ENCODE data around the gene UFC1.

UFC1 gene

DNA sequence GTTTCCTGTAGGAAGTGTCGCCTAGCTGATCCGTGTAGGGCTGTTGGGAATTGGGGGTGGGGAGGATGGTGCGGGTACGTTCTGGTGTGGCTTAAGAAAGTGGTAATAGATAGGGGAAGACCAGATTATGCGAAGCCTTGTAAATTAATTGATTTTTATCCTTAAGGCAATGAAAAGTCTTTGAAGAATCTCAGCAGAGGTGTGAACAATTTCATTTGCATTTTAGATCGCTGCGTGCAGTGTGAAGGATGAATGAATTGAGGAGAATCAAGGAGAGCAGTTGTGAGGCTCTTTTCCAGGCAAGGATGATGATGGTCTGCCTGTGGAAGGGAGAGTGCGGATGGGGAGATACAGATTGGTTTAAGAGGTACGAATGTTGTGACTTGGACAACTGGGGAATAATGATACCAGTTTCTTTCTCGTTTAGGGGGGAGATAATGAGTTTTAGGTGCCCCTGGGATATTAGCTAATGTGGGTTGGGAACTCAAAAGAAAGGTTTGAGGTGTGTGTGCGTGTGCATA, 20.5 kb upstream of the UFC1 start:
- no peak for DNase-seq (ENCODE audit: low read depth in 1 of 2, low spot score in 1 of 2)

GRCh38 chr1:161137881-161138280, 15.9 kb upstream of the UFC1 start:
- no peak for DNase-seq (ENCODE audit: low read depth in 1 of 2, low spot score in 1 of 2)

- no peak for DNase-seq (ENCODE audit: low read depth in 1 of 2, low spot score in 1 of 2)
Measured at GRCh38 chr1:161138431-161138830, 15.3 kb upstream of the UFC1 start.

DNA sequence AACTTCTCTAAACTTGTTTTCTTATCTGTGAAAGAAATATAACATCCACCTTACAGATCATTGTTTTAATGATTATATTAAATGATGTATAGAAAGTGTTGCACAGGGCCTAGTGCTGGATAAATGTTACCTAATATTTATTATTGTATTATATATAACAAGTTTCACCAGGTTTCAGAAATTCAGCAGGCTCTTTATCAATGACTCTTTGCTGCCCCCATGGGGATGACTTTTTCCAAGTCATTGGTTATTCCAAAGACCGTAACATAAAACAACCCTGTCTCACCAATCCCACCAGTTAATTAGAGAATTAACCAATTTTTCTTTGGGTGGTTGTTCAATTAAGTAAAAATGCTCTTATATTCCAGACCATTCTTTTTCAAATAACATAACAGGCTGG, 14.0 kb upstream of the UFC1 start:
- DNase-seq (ENCODE audit: low read depth in 1 of 2, low spot score in 1 of 2) = peak in 1 of 2 donors; percentile 32

GRCh38 chr1:161140755-161141400, 12.9 kb upstream of the UFC1 start:
- no peak for DNase-seq (ENCODE audit: low read depth in 1 of 2, low spot score in 1 of 2)

- no peak for DNase-seq (ENCODE audit: low read depth in 1 of 2, low spot score in 1 of 2)
Measured at GRCh38 chr1:161145832-161146231, 7.9 kb upstream of the UFC1 start.

GRCh38 chr1:161153176-161153575, 602 bp upstream of the UFC1 start:
- DNase-seq (ENCODE audit: low read depth in 1 of 2, low spot score in 1 of 2) = no peak

DNA sequence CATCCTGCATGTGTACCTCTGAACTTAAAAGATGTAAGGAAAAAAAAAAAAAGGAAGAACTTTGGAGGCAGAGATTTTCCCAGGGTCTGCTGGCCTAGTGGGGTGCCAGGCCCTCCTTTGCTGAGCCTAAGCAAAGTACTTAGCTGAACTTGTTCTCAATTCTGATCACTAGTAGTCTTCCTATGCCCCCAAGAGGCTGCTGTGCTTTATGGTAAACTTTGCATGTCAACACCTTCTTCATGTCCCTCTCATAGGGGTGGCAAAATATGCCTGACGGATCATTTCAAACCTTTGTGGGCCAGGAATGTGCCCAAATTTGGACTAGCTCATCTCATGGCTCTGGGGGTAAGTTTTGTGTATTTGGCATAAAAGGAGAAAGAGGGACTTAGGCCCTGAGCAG, 4.1 kb downstream of the UFC1 start:
- no peak for DNase-seq (ENCODE audit: low read depth in 1 of 2, low spot score in 1 of 2)

DNA sequence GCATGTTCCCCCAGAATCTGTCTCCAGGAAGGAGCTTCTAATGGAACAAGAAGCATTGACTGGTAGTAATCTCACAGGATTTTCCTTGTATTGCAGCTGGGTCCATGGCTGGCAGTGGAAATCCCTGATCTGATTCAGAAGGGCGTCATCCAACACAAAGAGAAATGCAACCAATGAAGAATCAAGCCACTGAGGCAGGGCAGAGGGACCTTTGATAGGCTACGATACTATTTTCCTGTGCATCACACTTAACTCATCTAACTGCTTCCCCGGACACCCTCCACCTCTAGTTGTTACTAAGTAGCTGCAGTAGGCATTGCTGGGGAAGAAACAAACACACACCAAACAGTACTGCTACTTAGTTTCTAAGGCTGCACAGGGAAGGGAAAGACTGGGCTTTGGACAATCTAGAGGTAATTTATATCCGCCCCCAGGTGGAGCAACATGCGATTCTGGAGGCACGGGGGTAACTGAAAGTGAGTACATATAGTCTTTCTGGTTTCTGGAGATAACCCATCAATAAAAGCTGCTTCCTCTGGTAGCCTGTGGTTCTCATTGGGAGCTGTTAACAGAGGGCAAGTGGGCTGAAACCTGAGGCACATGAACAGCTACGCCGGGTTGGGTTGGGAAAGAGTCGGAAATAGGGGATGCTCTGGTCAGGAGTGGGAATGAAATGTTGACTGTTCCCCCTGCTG, 4.7 kb downstream of the UFC1 start:
- DNase-seq (ENCODE audit: low read depth in 1 of 2, low spot score in 1 of 2) = no peak

DNA sequence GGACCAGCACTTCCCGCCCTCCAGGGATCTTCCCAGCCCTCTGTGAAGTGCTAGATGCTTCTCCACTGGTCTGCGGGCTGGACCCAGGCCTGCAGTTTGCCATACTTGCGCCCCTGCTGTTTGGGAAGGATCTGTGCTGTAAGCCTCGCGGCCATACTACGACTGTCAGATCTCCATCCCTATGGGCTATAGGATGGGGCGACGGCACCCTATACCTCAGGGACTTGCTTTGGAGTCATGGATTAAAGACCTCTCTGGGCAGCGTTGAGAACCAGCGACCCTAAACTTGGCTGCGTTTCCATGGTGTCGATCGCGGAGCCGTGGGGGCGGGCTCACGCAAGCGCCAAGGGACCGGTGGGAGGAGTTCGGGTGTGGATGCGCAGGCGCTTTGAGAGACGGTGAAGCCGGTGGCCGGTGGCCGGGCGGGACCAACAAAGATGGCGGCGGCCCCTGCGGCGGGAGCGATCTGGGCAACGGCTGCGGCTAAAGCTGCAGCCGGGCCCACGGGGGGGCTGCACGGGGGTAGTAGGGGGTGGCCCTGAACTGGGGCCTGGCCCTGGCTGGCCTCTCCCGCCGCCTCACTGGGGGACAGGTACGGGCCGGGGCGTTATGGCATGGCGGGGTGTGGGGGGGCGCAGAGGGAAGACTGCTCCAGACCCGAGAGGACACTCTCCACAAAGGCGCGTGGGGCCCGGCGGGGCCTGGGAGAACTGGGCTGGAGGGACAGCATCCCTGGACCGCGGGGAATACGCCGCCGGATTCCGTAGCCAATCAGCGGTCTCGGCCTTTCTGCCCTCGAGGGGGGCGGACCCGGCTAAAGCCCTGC, 5.5 kb downstream of the UFC1 start, which contains the start of gene USP21:
Gene USP21 (plus strand): TSS at position 414 of the 826 bp plus-strand sequence. CDS start 1,141 bp downstream, outside the sequence.
- peak; percentile 80 to 90 for DNase-seq (ENCODE audit: low read depth in 1 of 2, low spot score in 1 of 2)

GRCh38 chr1:161159913-161160243, 6.1 kb downstream of the UFC1 start:
- no peak for DNase-seq (ENCODE audit: low read depth in 1 of 2, low spot score in 1 of 2)

DNA sequence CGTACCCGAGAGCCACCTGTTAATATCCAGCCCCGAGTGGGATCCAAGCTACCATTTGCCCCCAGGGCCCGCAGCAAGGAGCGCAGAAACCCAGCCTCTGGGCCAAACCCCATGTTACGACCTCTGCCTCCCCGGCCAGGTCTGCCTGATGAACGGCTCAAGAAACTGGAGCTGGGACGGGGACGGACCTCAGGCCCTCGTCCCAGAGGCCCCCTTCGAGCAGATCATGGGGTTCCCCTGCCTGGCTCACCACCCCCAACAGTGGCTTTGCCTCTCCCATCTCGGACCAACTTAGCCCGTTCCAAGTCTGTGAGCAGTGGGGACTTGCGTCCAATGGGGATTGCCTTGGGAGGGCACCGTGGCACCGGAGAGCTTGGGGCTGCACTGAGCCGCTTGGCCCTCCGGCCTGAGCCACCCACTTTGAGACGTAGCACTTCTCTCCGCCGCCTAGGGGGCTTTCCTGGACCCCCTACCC, 6.9 kb downstream of the UFC1 start:
- DNase-seq (ENCODE audit: low read depth in 1 of 2, low spot score in 1 of 2) = no peak

DNA sequence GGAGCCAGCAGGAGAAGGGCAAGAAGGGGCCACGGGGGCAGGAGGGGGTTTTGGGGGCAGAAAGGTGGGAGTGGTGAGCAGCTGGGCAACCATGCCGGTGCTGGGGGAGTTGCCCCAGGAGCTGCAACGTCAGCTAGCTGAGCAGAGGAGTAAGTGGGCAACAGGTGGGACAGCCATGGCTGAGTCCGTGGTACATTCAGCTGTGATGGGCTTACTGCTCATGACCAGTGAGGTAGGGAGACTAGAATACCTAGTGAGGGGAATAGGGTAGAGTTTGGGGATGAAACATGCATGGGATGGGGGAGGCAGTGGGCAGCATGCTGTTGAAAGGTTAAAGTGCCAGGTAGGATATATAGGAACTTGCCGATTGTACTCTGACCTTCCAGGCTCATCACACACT, 7.9 kb downstream of the UFC1 start:
- DNase-seq (ENCODE audit: low read depth in 1 of 2, low spot score in 1 of 2) = no peak

DNA sequence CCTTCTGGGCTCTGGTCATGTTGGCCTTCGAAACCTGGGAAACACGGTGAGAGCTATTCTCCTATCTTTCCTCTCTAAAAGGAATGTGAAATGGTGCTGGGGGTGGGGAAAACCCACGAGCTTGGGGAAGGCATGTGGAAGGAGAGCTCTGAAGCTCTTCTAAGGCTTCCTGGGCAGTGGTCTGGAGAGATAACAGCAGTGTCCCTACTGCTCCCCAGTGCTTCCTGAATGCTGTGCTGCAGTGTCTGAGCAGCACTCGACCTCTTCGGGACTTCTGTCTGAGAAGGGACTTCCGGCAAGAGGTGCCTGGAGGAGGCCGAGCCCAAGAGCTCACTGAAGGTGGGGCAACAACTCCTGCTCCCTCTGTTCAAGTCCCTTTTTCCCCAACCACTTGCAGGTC, 8.3 kb downstream of the UFC1 start:
- no peak for DNase-seq (ENCODE audit: low read depth in 1 of 2, low spot score in 1 of 2)

DNA sequence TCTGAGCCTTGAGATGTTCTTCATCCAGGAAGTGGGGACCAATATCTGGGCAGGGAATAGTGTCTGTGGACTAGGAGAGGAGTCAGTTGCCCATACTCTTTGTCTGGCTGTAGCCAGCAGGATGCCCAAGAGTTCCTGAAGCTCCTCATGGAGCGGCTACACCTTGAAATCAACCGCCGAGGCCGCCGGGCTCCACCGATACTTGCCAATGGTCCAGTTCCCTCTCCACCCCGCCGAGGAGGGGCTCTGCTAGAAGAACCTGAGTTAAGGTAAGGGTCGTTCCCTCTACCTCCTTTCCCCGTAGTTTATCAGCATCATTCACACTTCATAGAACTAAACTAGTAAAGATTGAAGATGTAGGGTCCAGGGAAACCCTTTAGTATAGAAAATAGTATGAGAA, 9.0 kb downstream of the UFC1 start:
- DNase-seq (ENCODE audit: low read depth in 1 of 2, low spot score in 1 of 2) = no peak

DNA sequence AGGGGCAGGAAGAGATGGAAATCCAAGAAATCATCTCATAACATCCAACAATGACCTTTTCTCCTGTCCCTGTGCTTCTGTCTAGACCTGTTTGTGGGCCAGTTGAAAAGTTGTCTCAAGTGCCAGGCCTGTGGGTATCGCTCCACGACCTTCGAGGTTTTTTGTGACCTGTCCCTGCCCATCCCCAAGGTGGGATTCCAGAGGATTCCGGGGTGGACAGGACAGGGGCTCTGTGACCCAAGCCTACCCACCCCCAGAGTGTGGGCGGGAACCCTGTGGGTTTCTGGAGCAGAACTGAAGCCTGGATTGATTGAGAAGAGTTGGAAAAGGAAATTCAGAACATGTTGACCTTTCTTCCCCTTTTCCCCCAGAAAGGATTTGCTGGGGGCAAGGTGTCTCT, 10.0 kb downstream of the UFC1 start:
- no peak for DNase-seq (ENCODE audit: low read depth in 1 of 2, low spot score in 1 of 2)

- no peak for DNase-seq (ENCODE audit: low read depth in 1 of 2, low spot score in 1 of 2)
Measured at GRCh38 chr1:161164901-161165610, 11.3 kb downstream of the UFC1 start.

DNA sequence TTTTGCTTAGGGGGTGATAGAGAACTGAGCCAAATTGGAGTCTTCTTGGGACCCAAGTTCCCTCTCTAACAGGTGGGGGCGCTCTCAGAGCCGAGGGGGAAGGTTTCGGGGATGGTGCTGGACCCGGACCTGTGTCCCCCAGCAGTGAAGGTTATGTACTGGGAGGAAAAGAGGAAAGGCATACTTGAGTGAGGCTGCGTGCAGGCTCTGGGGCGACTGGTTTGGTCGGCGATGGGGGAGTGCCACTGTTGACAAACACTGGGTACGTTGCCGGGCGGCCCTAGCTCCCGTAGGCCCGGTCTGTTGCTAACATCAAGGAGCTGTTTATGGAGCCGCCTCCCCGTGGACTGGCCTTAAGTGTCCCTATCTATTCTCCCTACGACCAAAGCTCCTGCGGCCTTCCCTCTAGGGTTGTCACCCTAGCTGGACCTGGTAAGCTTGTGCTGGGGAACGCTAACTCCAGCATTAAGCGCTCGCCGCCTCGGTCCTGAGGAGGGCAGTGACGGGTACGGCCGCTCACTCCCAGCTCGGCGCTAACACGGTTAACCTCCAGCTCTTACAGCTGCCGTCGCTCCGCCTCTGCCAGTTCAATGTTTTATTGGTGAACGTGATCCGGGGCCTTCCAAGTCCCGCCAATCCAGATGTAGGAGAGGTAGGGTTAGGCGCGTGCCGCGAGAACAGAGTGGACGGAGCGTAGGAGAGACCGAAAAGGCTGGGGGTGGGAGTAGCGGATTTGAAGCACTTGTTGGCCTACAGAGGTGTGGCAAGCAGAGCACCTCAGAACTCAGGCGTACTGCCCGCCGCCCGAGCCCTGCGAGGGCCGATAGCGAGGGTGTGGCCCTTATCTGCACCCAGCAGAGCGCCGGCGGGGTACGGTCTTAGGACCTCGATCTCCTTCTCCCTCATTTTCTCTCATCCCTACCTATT, 12.2 kb downstream of the UFC1 start, which contains the start of gene PPOX:
Gene PPOX (plus strand): TSS at position 685 of the 927 bp plus-strand sequence. CDS start 422 bp downstream, outside the sequence.
- DNase-seq (ENCODE audit: low read depth in 1 of 2, low spot score in 1 of 2) = peak; percentile 67 to 92

GRCh38 chr1:161166669-161167548, 13.1 kb downstream of the UFC1 start:
- no peak for DNase-seq (ENCODE audit: low read depth in 1 of 2, low spot score in 1 of 2)
